Measurements from ENCODE around the gene CLTCL1.

Gene CLTCL1

DNA sequence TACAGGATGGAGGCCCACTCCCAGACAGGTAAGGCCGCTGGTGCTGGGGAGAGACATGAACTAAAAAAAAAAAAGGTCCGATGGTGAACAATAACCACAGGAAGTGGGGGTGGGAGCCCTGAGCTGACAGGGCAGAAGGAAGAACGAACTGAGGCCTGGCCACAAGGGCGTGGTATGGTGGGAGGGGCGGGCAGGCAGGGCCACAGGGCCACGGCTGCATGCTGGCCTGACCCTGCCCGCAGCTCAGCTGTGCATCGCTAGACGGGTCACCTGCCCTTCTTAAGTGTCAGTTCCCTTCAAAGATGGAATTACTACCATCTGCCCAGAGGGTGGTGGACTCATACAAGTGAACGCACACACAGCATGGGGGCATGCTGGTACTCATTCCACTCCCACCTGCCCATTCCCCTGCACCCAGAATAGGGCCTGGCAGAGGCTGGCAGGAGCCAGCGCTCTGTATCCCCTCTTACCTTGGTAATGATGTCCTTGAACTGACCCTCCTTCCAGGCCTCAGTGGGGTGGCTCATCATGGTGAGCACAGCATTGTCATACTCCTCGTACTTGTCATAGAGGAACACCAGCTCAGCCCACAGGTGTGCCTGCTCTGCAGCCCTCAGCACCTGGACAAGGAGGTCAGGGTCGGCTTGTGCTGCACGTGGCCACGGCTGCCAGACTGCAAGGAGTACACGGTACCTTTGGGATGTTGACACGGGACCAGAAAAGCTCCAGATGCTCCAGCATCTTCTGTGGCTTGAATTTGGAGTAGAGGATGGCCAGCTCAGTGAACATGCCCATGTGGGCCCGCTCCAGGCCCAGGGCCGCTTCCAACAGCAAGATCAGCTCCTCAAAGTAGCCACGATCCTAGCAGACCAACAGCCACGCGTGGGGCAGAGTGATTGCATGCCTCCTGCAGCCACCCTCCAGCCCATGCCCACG is 95.5 kb downstream of the CLTCL1 start:
- no peak for DNase-seq (ENCODE audit: low read depth in 3 of 3)

DNA sequence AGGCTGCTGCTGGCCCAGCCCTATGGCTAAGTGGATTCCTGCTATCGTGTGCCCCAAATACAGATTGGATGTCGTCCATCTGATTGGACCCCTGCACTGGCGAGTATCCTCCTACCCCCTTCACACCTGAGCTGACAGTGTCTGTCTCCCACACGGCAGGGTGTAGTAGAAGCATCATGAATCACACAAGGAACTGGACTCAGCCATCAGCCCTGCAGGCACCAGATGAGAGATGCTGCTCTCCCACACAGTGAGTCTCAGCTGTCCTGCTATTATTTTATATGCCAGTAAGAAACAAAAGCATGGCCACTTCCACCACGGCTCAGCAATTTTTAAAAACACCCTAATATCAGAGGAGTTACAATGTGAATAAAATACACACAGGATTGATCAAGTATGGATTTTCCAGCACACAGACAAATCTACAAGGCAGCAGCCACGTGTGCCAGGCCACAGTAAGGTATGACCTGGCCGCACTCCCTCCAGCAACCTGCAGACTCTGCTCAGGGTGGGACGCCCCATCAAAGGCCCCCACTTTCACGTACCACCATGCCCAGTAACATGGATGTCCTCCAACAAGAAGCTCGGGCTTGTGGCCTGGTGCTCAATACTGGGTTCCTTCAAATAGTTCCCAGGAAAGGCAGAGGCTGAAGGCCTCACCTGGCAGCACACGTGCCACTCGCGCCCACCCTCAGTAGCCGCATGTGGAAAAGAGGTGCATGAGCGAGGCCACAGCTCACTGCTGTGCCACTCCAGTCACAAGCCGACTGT is 96.6 kb downstream of the CLTCL1 start:
- DNase-seq (ENCODE audit: low read depth in 3 of 3), result no peak

DNA sequence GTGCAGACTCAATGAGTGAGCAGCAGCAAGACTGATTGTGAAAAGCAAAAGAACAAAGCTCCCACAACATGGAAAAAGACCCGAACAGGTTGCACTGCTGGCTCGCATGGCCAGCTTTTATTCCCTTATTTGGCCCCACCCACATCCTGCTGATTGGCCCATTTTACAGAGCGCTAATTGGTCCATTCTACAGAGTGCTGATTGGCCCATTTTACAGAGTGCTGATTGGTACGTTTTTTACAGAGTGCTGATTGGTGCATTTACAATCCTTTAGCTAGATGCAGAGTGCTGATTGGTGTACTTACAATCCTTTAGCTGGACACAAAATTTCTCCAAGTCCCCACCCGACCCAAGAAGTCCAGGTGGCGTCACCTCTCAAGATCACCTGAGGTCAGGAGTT is 97.6 kb downstream of the CLTCL1 start:
- DNase-seq (ENCODE audit: low read depth in 3 of 3), result no peak

DNA sequence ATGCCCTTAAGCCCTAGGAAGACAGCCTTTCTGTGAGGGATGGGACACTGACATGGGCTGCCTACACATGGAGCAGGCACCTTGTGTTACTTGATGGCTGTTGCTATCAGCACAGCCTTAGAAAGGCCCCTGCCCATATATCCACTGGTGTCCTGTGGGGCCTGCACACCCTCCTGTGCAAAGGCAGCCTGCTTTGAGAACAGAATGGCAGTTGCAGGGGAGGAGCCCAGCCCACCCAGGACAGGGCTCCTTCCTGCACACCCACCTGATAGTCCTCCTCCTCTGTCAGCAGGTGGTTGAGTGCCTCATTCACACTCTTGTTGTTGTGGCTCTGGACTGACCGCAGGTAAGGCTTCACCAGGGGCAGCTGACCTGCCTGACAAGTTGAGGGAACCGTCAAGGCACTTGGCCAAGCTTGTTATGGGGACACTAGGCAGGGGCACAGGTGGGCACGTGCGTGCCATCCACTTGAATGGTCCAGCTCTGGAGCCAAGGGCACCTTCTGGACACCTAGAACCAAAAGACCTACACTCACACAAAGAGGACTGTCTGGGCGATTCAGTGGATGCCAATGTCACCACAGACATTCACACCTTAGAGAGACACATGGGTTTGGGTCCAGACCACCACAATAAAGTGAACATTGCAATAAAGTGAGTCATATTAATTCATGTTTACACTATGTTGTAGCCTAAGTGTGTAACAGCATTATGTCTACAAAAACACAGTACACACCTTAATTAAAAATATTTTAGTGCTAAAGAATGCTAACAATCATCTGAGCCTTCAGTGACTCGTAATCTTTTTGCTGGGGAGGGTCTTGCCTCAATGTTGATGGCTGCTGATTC is 103.6 kb downstream of the CLTCL1 start:
- no peak for DNase-seq (ENCODE audit: low read depth in 3 of 3)

DNA sequence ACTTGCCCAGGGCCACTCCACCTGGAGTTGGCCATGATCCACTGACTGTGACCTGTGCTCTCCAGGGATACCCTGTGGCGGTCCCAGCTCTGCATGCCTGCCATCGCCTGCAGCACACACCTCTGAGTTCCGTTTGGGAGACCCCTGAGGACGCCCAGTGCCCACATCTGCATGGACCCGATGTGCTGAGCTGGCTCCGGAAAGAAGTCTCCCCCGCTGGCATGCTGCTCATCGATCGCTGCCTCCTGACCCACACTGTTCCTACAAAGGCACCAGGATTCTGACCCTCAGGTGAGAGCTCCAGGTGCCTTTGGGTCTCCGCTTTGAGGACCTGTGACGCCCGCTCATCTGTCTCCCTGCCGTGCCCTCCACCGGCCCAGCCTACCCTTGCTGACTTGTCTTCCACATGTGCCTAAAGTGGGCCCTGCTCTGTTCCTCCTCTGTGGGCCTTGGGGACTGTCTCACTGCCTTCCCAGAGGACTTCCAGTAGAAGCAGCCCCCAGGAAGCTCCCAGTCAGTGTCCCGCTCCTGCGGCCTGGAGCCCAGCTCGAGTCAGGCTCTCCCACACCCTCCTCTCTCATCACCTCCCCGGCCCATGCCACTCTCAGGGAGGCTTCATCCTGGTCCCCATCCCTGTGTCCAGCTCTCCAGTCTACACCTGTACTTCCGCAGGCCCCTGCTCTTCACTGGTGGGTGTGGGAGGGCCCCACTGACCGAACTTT is 107.1 kb downstream of the CLTCL1 start:
- DNase-seq (ENCODE audit: low read depth in 3 of 3), result no peak

DNA sequence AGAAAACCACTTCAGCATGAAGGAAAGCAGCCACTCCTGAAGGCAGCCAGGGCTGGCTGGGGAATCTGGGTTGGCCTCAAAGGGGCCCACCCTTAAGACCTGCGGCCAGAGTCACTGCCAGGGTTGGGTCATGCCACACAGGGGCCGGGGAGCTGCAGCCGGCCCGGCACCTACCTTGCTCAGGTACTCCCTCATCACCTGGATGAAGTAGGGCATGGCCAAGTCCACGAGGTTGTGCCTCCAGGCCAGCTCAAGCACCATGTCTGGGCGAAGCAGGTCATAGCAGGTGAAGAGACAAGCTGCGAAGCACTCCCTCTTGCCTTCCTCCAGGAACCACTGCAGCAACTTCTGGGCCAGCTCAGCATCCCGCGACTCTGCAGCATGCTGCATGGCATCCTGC is 108.3 kb downstream of the CLTCL1 start:
- DNase-seq (ENCODE audit: low read depth in 3 of 3), result no peak

DNA sequence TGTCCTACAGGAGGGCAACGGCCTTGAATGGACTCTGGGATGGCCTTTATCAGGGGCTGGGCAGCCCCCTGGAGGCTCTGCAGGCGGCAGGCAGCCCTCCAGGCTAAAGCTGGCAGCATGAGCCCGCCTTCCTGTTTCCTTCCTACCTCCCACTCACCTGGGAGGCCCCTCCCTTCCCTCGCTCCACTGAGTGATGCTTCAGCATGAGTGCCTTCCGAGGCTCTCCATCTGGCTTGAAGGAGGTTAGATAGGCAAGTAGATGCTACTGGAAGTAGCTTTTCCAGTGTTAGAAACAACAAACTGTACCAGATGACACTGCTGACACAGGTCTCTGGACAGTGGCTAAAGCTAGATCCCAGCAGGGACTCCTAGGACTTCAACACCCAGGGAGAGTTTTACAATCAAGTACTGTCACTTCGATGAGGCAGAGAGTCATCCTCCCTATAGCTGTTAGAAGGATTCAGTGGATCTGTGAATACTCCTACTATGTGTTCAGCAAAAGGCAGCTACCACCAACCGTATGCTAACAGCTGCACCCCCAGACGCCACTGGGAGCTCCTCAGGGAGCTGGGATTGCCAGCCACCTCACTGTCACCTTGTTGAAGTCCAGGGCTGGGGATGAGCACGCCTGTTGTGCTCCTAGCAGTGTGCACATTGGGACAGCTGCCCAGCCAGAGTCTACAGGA is 108.9 kb downstream of the CLTCL1 start:
- DNase-seq (ENCODE audit: low read depth in 3 of 3), result peak in 1 of 3 experiments; percentile 47

DNA sequence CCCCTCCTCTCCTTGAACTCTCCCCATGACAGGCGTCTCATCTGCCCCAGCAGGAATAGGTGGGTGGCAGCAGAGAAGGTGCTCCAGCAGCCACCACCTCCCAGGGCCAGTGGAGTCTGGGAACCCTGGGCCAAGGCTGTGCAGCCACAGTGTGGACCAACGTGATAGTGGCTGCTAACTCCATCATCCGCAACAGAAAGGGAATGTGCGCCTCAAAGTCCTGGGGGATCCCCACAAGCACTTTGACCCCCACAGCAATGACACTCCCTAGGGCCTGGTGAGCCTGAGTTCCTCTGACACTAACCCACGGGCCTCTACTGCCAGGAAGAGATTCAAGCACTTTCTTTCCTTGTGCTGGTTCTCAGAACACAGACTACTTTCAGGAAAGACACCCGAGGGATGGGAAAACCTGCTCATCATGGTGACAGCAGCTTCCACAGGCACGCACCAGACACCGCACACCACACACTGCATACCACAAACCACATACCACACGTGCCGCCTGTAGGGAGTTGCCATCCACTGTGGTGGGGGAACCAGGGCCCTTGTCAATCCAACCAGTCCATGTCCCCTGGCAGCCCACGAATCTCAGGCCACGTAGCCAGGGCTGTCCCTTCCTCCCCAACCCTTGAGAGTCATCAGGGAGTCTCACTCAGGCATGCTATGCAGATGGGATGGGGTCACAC is 109.6 kb downstream of the CLTCL1 start:
- DNase-seq (ENCODE audit: low read depth in 3 of 3), result peak in 1 of 3 experiments; percentile 49

DNA sequence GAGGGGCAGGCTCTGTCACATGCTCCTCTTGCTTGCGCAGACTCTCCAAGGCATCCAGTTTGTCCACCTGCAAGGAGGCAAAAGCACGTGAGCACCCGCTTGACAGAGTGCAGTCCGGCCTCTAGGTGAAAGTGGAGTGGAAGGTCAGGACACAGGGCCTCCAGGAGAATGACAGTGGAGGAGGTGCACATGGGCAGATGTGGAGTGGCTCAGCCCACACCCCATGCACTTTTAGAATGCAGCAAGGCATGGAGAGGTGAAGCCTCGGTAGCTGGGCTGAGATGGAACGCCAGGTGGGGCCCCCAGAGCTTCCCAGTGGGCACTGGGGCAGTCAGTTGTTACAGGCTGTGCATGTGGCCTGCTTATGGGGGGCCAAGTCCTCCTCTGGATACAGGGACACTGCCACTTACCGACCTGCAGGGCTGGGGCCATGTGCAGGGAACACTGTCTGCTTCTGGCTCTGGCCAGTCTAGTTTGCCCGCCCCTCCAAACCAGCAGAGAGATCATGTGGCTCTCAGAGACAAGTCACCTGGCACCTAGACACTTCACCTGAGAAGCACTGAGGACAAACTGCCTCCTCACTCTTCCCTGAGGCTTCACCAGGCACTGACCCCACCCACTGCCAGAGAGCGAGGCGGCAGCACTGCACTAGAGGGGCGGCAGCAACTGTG is 110.6 kb downstream of the CLTCL1 start:
- DNase-seq (ENCODE audit: low read depth in 3 of 3), result no peak

DNA sequence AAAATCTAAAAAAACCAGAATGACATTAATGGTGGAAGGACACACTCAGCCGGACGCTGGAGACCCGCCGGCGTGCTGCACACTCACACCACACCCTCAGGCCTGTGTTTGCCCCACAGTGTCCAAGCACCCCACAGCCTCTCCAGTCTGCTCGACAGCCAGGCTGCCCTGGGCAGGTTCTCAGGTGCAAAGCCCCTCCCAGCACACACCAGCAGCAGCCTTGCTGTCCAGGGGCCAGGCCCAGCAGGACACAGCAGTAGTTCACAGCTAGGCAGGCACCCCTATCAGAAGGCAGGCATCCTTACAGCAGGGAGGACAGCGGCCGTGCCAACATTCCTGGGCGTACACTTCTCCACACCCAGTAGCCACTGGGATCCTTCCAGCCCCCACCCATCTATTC is 111.3 kb downstream of the CLTCL1 start:
- no peak for DNase-seq (ENCODE audit: low read depth in 3 of 3)

DNA sequence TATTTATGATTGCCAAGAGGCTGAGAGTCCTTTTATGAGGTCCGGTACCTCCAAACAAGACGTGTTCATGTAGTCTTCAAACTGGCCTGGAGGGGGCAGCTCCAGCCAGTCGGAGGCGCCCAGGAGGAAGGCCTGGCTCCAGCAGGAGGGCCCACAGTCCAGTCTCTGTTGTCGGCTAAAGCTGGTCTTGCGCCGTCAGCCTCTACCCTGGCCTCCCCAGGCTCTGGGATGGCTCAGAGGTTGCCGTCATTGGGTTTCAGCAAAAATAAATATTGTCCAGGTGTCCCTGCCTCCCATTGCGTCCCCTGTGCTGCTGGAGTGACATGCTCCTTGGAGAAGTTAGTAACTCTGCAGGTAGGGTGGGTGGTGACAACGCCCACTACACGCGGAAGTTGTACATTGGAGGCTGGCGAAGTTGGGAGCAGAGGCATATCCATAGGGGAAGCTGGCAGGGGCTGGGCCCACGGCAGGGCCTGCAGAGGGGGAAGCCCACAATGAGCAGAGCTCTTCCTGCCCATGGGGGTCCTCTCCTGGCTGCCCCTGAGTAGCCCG is 111.9 kb downstream of the CLTCL1 start:
- DNase-seq (ENCODE audit: low read depth in 3 of 3), result peak in 1 of 3 experiments; percentile 43

DNA sequence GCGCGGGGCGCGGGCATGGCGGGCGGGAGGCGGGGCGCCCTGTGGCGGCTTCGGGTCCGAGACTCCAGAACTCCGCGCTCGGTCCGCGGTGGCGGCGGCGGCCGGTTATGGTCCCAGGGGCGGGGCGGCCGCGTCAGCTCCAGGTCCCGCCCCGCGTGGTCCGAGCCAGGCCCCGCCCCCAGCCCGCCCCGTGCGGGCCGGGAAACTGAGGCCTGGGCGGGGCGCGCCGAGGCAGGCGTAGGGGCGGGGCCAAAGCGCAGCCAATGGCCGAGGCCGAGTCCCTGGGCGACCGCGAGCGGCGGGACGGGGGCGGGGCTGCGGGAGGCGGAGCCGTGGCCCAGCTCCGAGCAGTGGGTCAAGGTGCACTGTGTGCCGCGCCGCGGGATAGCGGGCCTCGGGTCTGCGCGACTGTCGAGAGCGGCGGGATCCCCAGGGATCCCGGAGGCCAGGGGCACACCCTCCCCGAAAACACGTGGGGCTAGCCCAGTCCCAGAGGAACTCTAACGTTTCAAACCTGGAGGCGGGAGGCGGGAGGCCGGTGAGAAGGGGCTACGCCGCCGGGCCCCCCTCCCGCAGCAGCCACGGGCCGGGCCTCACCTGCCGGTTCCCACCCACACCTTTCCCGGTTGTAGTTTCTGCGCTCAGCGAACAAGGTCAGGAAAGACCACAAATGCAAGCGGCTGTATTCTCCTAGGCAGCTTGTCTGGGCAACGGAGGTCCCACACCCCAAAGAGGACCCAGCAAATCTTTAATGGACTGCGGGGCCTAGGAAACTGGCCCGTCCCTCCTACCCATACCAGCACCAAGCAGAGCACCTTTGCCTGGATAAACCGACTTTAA is 112.6 kb downstream of the CLTCL1 start, which contains the start of gene SLC25A1:
TSS of gene SLC25A1 (minus strand) at position 80 of the 840 bp plus-strand sequence. CDS start at position 17, 63 bp downstream.
- peak; percentile 66 to 92 (median 79) for DNase-seq (ENCODE audit: low read depth in 3 of 3)

DNA sequence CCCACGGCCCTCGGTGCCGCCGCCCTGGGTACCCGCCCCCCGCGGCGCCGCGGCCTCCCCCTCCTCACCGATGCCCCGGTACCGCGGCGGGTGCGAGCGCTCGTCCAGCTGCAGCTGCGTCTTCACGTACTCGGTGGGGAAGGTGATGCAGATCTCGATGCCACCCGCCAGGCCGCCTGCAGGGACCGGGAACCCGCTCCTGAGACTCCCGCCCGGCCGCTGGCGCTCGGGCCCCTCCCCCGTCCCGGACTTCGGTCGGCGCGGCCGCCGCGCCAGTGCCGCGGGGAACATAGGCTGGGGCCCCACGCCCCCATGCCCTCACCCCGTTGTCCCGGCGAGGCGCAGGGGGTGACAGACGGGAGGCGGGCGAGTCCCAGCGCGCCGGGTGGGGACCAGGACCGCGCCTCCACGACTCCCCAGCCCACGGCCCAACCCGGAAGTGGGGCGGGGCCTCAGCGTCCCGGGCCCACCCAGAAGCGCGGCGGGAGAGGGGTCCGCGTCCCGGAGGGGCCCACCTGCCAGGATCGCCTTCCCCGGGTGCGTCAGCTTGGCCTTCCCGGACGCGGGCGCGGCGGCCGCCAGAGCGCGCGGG is 113.4 kb downstream of the CLTCL1 start:
- DNase-seq (ENCODE audit: low read depth in 3 of 3), result no peak

DNA sequence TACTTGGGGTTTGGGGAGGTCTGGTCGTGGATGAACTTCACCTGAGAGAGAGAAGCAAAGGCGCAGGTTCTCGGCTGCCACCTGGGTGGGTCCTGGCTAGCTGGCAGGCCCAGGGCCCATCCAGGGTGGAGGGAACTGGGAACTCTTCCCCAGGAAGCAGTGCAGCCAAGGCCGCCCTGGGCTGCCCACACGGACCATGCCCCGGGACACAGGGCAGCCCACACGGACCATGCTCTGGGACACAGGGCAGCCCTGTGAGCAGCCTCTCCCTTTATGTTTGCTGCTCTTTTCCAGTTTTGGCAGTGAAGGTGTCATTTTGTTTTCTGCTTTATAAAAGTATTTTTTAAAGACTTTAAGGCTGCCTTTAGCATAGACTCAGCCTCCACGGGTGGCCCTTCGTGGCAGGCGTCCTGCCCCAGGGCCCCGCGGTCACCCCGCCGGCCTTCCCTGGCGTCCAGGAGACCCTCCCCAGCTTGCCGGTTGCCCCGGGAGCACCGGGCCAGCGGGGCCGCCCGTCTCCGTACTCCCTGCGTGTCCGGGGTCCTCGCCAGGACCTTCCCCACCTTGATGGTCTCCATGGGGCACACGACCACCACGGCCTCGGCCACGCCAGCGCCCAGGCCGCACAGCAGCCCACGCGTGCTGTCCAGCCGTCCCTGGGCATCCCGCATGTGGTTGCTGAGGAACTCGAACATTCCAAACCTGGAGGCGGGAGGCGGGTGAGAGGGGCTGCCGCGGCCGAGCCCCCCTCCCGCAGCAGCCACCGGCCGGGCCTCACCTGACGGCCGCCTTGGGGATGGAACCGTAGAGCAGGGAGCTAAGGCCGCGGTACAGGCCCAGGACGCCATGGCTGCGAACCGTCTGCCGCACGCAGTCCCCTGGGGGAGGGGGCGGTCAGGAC is 114.1 kb downstream of the CLTCL1 start:
- no peak for DNase-seq (ENCODE audit: low read depth in 3 of 3)

DNA sequence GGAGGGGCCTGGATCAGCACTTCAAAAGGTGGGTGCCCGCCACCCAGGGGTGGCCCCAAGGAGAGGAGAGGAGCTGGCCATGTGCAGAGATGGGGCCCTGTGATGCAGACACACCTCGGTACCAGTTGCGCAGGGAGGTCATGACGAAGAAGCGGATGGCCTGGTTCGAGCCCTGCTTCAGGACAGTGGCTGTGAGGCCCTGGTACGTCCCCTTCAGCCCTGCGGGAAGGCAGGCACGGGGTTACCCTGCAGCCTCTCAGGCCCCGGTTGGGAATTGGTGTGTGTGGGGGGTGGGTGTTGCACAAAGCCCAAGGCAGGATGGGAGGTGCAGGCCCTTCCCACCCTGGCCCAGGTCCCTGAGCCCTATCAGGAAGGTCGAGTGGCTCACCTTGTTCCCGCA is 114.8 kb downstream of the CLTCL1 start:
- DNase-seq (ENCODE audit: low read depth in 3 of 3), result no peak

DNA sequence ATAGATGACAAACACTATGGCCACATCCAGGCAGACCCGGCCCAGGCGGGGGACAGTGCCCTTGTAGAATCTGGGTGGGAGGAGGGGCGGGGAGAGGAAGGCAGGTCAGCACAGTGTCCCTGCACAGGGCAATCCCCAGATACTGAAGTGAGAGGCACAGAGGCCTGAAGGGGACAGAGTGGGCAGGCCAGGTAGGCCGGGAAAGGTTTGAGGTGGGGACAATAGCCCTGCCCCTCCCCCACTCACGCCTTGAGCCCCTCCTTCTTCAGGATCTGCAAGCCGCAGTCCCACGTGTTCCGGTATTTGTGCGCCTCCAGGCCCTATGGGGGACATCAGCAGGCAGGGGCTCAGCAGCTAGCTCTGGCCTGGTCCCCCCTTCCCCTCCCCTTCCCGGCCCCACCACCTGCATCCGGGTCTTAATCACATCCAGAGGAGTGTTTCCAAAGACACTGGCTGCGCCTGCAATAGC is 115.3 kb downstream of the CLTCL1 start:
- DNase-seq (ENCODE audit: low read depth in 3 of 3), result no peak

Data from stimulated activated CD4-positive, alpha-beta T cell treated with anti-CD3 and anti-CD28 coated beads, TNF-alpha, amount 100 ng/mL, for 24 hours (primary cell).